GM20431 (cell line): ENCODE measurements around the gene XK.
"Not testable (repeated sequence)": the region's sequence is repeated elsewhere in the genome, so short reads cannot be mapped to it uniquely, and the experiment has no call there.

ENCODE experiments used
- in situ Hi-C: fragments of 300-500 bp; cut with MseI, MboI; formaldehyde crosslinking; loops from one replicate; pipeline ENCODE4 v1.15.0; 2020; ENCODE audit warnings: low sequenced_read_pairs; ENCODE audit not compliant: unreplicated experiment

Gene XK

GRCh38 chrX:37685381-37686359, at the start of gene XK:
Gene XK (plus strand): TSS chrX:37685791. CDS start chrX:37685962, 171 bp downstream.
- in situ Hi-C loops: no loop called here

GRCh38 chrX:37638047-37638446, 47.5 kb upstream of the XK start:
- in situ Hi-C loops: no loop called here

GRCh38 chrX:37640142-37640541, 45.4 kb upstream of the XK start:
- in situ Hi-C loops: no loop called here

GRCh38 chrX:37641859-37642258, 43.7 kb upstream of the XK start:
- in situ Hi-C loops: no loop called here

- in situ Hi-C loops: no loop called here
These were observed 40.9 kb upstream of the XK start for GRCh38 chrX:37644381-37645305.

GRCh38 chrX:37646254-37646653, 39.3 kb upstream of the XK start:
- in situ Hi-C loops: no loop called here

DNA sequence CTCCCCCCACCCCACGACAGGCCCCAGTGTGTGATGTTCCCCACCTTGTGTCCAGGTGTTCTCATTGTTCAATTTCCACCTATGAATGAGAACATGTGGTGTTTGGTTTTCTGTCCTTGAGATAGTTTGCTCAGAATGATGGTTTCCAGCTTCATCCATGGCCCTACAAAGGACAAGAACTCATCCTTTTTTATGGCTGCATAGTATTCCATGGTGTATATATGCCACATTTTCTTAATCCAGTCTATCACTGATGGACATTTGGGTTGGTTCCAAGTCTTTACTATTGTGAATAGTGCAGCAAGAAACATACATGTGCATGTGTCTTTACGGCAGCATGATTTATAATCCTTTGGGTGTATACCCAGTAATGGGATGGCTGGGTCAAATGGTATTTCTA, 34.7 kb upstream of the XK start:
- in situ Hi-C loops: not testable (repeated sequence)

DNA sequence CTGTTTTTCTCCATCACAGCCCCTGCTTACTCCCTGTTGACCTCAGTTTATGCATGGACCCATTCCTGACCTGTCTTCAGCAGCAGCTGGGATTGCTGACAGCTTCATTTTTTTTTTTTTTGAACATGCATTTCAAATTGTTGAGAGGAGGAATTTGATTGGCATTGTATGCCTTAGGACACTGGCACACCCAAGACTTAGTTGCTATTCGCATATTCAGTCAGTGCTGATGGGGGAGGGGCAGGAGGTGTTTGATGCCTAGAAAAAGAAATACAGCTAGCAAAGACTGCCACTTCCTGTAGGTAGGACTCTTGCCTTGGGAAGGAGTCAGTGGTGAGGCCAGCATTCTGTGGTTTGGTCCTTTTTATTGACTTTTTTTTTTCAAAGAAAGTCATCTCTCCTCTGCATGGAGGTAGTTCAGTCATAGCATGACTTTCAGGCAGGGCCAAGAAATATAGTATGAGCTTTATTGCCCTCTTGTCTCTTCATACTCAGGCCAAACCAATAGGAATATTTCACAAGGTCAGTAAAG, 33.6 kb upstream of the XK start:
- in situ Hi-C loops: no loop called here

GRCh38 chrX:37652589-37653231, 32.9 kb upstream of the XK start:
- in situ Hi-C loops: no loop called here

DNA sequence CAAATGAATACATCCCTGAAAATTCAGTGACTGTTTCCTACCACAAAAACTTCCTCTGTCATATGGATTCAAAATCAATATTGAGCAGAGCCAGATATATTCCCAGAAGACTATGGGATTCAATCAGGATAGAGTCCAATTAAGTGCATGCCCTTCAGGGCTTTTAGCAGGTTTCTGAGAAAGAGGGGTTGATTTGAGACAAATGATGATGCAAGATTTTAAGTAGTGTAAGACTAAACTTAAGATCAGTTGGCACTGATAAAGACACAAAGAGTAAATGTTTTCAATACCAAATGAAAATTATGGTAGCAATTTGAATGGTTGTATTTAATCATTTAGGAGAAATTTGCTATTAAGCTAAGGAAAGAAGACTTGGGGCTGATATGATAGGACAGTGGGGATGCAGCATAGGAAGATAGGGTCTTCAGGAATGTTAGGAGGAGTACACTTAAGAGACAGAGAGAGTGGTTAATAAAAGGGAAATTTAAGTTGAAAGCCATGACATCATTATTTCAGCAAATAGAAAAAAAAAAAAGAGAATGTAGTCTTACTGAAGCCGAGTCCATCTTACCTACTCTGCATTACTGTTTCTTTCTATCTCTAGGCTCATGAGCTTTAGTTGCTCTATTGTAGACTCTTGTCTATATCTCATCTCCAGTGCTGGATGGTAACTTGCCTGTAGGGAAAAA, 32.0 kb upstream of the XK start:
- in situ Hi-C loops: no loop called here

DNA sequence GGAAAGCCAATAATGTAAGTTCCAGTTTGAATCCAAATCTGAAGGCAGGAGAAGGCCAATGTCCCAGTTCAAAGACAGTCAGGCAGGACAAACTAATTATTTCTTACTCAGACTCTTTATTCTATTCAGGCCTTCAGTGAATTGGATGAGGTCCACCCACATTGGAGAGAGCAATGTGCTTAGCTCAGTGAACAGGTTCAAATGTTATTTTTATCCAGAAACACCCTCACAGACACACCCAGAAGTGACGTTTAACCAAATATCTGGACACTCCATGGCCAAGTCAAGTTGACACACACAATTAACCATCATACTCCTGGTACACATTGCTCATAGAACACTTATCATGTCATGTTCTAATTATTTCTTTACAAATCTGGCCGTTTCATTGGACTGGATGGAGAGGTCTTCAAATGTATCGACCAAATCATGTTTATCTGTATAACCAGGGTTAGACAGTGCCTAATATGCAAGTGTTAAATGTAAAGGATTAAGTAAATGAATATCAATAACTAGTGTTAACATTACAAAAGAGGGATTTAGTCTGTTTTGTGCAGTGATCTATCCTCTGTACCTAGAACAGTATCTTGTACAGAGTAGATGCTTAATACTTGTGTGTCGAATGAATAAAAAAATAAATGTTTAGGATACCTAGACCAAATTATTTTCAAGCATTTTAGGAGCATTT, 27.1 kb upstream of the XK start:
- in situ Hi-C loops: no loop called here

- in situ Hi-C loops: no loop called here
These were observed 26.5 kb upstream of the XK start for GRCh38 chrX:37659047-37659446.

DNA sequence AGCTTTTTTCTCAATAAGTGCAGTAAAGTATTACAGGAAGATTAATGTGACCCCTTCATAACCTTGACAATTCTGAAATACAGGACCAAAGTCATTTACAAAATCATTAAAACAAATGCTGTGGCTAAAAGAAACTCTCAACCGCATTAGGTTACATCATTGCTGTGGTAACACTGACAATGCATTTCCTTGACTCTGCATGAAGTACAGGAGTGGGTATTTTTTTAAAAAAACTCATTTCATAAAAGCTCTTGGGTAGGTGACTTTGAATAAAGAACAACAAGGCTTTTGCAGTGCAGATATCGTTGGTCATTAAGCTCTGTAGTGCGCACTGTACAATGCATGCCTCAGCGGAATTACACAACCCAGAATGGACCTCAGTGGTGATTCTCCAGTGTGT, 23.4 kb upstream of the XK start:
- in situ Hi-C loops: no loop called here

DNA sequence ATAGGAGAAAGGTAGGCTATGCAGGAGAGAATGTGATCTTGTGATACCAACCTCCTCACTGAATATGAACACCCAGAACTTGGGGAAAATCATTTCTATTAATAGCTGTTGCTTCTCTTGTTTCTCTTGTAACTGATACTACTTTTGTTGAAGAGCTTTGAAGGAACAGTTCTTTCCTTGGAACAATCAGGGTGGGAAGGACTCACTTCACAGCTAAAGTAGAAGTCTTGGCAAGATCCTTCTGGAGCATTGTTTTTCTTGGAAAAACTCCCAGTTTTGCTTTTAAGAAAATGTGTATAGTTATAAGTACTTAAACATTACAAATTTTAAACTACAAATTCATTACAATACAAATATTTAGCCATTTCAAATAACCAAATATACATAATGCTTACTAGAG, 19.1 kb upstream of the XK start:
- in situ Hi-C loops: no loop called here

DNA sequence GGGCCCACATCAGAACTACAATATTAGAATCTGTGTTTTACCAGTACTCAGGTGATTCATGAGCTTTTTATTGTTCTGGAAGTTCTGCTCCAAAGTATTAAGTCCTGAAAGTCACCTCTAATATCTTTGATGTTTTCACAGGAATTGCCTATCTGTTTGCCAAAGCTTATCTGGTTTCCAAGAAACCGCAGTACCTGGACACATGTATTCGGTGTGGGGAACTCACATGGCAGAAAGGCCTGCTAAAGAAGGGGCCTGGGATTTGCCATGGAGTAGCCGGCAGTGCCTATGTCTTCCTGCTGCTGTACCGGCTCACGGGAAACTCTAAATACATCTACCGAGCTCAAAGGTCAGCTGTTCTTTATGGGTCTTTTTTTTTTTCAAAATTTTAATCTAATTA, 18.4 kb upstream of the XK start:
- in situ Hi-C loops: no loop called here

GRCh38 chrX:37672563-37672962, 13.0 kb upstream of the XK start:
- in situ Hi-C loops: no loop called here

DNA sequence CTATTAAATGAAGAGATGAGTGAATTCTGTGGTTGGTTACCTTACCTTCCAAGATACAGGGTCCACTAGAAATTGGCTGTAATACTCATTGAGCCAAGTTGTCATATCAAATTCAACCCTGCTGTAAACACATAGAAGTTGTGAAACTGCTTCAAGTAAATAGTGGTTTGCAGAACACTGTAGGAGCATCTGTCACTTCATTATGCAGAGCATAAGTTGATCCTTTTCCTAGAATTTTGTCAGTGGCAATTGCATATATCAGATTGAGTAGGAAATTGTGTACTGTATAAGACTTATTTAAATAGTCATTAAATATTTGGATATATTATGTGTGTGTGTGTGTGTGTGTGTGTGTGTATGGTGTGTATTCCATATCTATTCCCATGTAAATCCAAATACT, 8.8 kb upstream of the XK start:
- in situ Hi-C loops: no loop called here

DNA sequence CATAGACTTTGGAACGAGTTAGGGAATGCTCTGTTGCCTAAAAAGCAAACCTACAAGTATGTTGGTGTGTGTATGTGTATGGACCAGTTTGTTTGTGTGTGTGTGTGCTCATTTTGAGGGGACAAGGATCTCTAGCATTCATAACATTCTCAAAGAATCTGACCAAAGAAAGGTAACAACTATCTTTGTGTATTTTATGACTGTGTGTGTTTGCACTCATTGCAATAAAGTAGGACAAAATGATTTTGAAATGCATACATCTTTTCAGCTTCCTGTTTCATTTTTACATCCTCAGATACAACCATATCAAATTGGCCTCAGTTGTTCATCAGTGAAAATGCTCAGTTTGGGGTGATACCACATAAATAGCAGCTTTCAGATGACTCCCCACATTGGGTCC, 8.3 kb upstream of the XK start:
- in situ Hi-C loops: no loop called here

GRCh38 chrX:37677765-37678164, 7.8 kb upstream of the XK start:
- in situ Hi-C loops: no loop called here
